Measurements from ENCODE around the gene RABGAP1L. TPM values are rescaled to one million over a fixed set of nuclear protein-coding genes. Genes with fewer than 3 reads are reported as not detected.

Gene RABGAP1L
- polyA plus RNA-seq, 1 donor (not counting 4 experiments of a cell fraction or from before 2014, with no cell fraction given), result 24.2 TPM

DNA sequence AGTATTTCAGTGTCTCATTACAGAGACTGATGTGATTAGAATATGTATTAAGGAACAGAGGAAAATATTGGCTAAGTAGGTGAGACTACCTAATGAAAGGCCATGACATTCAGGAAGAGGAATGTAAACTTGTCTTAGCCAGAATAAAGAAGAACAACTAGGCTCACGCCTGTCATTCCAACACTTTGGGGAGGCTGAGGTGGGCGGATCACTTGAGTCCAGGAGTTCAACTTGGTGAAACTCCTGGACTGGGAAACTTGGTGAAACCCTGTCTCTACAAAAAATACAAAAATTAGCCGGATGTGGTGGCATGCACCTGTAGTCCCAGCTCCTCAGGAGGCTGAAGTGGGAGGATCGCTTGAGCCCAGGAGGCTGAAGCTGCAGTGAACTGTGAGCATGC is 825.6 kb downstream of the RABGAP1L start:
- Histone ChIP-seq H3K9me1 (ENCODE audit: control insufficient read depth, extremely low read depth, insufficient read depth, low read length) (no peaks in the 10 kb centered on the region), H3K27me3 (ENCODE audit: control insufficient read depth, extremely low read depth, insufficient read depth, low read length) (no peaks in the 10 kb centered on the region), H3K27ac (ENCODE audit: control insufficient read depth, insufficient read depth, low read length) (no peak overlapping the region), H3K4me1 (ENCODE audit: control insufficient read depth, extremely low read depth, insufficient read depth, low read length) (peaks cover 3% of the 10 kb centered on the region), H3K79me2 (ENCODE audit: control insufficient read depth, insufficient read depth, low read length) (no peaks in the 10 kb centered on the region), H3K9ac (ENCODE audit: control insufficient read depth, extremely low read depth, insufficient read depth, low read length) (no peak overlapping the region), H3K4me3 (ENCODE audit: control insufficient read depth in 2 of 3, extremely low read depth in 1 of 3, insufficient read depth in 2 of 3, low read depth in 1 of 3, low read length in 3 of 3) (no peak overlapping the region), H3K36me3 (ENCODE audit: control insufficient read depth in 2 of 2, extremely low read depth in 1 of 2, insufficient read depth in 2 of 2, low read length in 2 of 2) (peaks cover 0 to 3% of the 10 kb centered on the region in 2 experiments), H3K4me2 (ENCODE audit: control insufficient read depth, extremely low read depth, insufficient read depth, low read depth, low read length) (no peak overlapping the region), H4K20me1 (ENCODE audit: control insufficient read depth, extremely low read depth, insufficient read depth, low read length) (no peaks in the 10 kb centered on the region), H2AFZ (ENCODE audit: control insufficient read depth, low read length) (no peak overlapping the region), H3K9me3 (ENCODE audit: control insufficient read depth, low read depth, low read length) (no peaks in the 10 kb centered on the region)
- FAIRE-seq, result no peak
- DNase-seq (ENCODE audit: low read depth, low spot score), result no peak
- dilution Hi-C loops (cut with MboI; ENCODE audit: extremely low pct_ligation_motif_present, low sequenced_read_pairs), result no loop called here
- no peak for TF ChIP-seq EZH2 (IDR thresholded peaks at IDR 0.05; ENCODE audit: low read length)
- TF ChIP-seq, protein P1, sequence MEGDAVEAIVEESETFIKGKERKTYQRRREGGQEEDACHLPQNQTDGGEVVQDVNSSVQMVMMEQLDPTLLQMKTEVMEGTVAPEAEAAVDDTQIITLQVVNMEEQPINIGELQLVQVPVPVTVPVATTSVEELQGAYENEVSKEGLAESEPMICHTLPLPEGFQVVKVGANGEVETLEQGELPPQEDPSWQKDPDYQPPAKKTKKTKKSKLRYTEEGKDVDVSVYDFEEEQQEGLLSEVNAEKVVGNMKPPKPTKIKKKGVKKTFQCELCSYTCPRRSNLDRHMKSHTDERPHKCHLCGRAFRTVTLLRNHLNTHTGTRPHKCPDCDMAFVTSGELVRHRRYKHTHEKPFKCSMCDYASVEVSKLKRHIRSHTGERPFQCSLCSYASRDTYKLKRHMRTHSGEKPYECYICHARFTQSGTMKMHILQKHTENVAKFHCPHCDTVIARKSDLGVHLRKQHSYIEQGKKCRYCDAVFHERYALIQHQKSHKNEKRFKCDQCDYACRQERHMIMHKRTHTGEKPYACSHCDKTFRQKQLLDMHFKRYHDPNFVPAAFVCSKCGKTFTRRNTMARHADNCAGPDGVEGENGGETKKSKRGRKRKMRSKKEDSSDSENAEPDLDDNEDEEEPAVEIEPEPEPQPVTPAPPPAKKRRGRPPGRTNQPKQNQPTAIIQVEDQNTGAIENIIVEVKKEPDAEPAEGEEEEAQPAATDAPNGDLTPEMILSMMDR (optimal IDR thresholded peaks at IDR 0.05 in 1 of 3, IDR thresholded peaks at IDR 0.05 in 1 of 3, conservative IDR thresholded peaks at IDR 0.05 in 1 of 3; ENCODE audit: extremely low read depth in 1 of 3, insufficient read depth in 2 of 3, low read length in 3 of 3), result no peak

DNA sequence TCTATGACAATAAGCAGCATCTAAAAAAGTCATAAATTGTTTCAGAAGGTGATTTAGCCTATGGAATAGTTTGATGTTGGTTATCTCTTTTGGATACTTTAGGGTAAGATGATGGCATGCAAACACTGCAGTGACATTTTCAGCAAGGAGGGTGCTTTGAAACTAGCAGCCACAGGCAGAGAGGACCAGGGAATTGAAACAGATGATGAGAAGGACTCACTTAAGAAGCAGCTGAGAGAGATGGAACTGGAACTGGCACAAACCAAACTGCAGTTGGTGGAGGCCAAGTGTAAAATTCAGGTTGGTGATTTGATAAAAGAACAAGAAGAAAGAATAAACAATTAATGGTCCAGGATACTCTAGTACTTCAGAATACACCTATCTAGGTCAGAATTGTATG is 829.2 kb downstream of the RABGAP1L start:
- no peaks in the 10 kb centered on the region for H3K9me1 ChIP-seq (ENCODE audit: control insufficient read depth, extremely low read depth, insufficient read depth, low read length)
- FAIRE-seq (no peak), DNase-seq (ENCODE audit: low read depth, low spot score) (no peak)
- dilution Hi-C loops (cut with MboI; ENCODE audit: extremely low pct_ligation_motif_present, low sequenced_read_pairs), result no loop called here
- no peak overlapping the region for H3K4me3 ChIP-seq (ENCODE audit: control insufficient read depth in 2 of 3, extremely low read depth in 1 of 3, insufficient read depth in 2 of 3, low read depth in 1 of 3, low read length in 3 of 3)
- H3K27me3 ChIP-seq (ENCODE audit: control insufficient read depth, extremely low read depth, insufficient read depth, low read length), result no peaks in the 10 kb centered on the region
- H3K27ac ChIP-seq (ENCODE audit: control insufficient read depth, insufficient read depth, low read length), result no peak overlapping the region
- no peak overlapping the region for H3K9ac ChIP-seq (ENCODE audit: control insufficient read depth, extremely low read depth, insufficient read depth, low read length)
- H3K79me2 ChIP-seq (ENCODE audit: control insufficient read depth, insufficient read depth, low read length), result no peaks in the 10 kb centered on the region
- H3K36me3 ChIP-seq (ENCODE audit: control insufficient read depth in 2 of 2, extremely low read depth in 1 of 2, insufficient read depth in 2 of 2, low read length in 2 of 2), result no peaks in the 10 kb centered on the region
- no peaks in the 10 kb centered on the region for H3K9me3 ChIP-seq (ENCODE audit: control insufficient read depth, low read depth, low read length)
- TF ChIP-seq EZH2 (IDR thresholded peaks at IDR 0.05; ENCODE audit: low read length), result no peak
- TF ChIP-seq, protein P1 (optimal IDR thresholded peaks at IDR 0.05 in 1 of 3, IDR thresholded peaks at IDR 0.05 in 1 of 3, conservative IDR thresholded peaks at IDR 0.05 in 1 of 3; ENCODE audit: extremely low read depth in 1 of 3, insufficient read depth in 2 of 3, low read length in 3 of 3), result no peak
- no peaks in the 10 kb centered on the region for H4K20me1 ChIP-seq (ENCODE audit: control insufficient read depth, extremely low read depth, insufficient read depth, low read length)
- peaks cover 6% of the 10 kb centered on the region for H3K4me1 ChIP-seq (ENCODE audit: control insufficient read depth, extremely low read depth, insufficient read depth, low read length)
- no peak overlapping the region for H3K4me2 ChIP-seq (ENCODE audit: control insufficient read depth, extremely low read depth, insufficient read depth, low read depth, low read length)
- H2AFZ ChIP-seq (ENCODE audit: control insufficient read depth, low read length), result no peak overlapping the region

Measured in keratinocyte (primary cell).